Tongue (tissue), 2 donors: Measurements from ENCODE around the gene CNGA2. TPM values are rescaled to one million over a fixed set of nuclear protein-coding genes. Genes with fewer than 3 reads are reported as not detected.
A peak's percentile ranks its signal among the peaks of the same experiment; 100 is the strongest.
"Not testable (repeated sequence)": the region's sequence is repeated elsewhere in the genome, so short reads cannot be mapped to it uniquely, and the experiment has no call there.

Source experiments
- DNase-seq: peaks from one replicate; pipeline ENCODE4 v3.0.0-alpha.2; 2015
- total RNA-seq: library from RNA; depleted of rRNA; stranded (reverse); fragments of >200 nt; gene quantifications from one replicate; pipeline ENCODE4 v1.2.3, GENCODE V29; 2014

The CNGA2 gene
- total RNA-seq: not detected

DNA sequence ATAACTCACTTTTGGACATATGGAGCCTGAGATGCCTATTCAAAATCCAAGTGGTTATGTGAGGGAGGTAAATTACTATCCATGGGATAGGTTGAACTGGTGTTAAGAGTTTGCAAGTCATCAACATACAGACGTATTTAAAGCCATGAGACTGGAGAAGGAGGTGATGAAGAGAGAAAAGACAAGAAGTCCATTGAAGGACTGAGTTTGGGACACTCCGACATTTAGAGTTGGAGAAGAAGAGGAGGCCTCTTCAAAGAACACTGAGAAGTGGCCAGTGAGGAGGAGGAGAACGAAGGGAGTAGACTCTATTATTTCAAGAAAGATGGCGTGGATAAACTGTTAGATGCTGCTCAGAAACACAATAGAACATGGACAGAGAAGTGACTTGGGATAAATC lies at the start of gene CNGA2:
Gene CNGA2, plus strand, starts transcription at position 301 of the 400 bp plus-strand sequence. CDS start 3,738 bp downstream, outside the sequence.
- DNase-seq: no peak

DNA sequence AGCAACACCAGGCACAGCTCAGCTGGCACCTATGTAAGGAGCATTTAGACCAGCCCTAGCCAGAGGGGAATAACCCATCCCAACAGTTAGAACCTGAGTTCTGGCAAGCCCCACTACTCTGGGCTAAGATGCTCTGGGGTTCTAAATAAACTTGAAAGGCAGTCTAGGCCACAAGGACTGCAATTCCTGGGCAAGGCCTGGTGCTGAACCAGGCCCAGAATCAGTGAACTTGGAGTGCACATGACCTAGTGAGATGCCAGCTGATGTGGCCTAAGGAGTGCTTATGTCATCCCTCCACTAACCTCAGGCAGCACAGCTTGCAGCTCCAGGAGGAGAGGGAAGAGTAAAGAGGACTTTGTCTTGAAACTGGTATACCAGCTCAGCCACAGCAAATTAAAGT lies 46.9 kb upstream of the CNGA2 start:
- no peak for DNase-seq

DNA sequence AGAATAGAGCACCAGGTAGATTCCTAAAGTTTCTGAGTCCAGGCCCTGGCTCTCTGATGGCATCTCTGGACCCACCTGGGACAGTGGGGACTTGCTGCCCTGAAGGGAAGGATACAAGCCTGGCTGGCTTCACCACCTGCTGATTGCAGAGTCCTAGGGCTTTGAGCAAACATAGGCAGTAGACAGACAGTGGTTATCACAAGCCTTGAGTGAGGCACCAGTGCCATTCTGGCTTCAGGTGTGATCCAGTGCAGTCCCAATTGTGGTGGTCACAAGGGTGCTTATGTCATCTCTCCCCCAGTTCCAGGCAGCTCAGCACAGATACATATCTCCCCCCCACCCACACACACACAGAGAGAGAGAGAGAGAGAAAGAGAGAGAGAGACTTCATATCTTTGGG lies 45.9 kb upstream of the CNGA2 start:
- no peak for DNase-seq

DNA sequence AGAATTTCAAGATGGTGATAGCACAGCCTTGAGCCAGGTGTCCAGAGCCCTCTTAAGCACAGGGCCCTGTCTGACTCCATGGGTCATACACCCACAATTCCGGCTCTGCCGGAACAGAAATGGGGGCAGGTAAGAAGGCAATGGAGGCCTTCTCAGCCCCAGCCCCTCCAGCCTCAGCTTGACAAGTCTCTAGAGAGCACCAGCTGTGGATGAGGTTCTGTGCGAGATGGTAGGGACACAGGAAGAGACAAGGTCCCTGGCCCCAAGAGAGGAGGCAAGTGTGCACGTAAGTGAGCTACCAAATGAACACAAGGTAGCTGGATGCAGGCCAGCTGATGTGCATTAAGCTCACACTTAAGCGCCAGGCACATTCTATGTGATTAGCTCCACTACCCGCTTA lies 41.7 kb upstream of the CNGA2 start:
- no peak for DNase-seq

DNA sequence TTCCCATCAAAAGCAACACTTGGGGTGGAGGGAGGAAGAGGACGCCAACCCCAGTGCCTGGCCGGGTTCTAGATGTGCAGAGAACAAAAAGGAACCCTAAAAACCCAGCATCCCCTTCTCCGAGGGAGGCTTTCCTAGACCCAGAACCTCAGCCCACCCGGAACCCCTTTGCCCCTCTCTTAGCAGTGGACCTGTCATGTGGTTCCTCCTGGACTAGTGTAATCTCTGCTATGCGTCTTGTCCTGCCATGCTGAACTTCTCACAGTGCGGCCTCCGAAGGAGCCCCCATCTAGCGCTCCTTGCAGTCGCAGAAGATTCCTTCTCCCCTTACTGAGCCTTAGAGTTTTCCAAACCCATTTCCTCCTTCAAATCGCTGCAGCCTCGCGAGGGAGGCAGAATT lies 40.4 kb upstream of the CNGA2 start:
- no peak for DNase-seq

DNA sequence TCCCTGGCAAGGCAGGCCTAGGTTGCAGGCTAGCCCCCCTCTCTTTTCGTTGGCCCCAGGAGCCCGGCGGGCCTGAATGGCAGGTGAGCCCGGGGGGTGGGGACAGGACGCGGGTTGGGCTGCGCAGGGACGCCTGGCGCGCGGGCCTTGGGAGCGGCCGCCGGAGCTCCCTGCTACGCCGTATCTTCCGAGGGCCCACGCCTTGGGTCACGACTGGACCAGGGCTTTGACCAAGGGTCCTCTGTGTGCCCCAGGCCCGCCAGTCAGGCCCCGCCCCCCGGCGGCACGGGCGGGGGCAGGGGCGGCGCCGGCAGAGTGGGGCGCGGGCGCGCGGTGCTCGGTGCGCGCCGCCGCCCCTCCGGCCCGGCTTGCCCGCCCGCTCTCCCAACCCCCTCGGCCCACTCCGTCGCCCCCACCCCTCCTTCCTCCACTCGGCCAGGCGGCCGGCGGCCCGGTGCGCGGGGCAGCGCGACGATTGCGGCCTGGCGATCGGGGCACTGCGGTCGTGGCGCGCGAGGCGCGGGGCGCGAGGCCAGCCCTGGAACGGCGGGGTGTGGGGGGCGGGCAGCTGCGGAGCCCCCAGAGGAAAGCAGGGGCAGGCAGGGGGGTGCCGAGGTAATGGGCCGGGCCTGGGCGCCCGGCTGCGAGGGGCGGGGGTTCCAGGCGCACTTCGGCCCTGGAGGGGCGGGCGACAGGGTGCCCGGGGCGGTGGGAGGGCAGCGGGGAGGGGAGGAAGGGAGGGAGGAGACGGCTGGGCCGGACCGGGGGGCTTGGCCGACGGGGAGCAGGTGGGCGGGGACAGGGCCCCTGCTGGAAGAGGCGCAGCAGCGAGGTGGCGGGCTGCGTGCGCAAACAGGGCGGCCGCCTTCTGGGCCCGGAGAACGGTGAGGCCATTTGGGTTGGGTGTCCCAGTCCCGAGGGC lies 39.6 kb upstream of the CNGA2 start, which contains the start of gene PRRG3:
Gene PRRG3, plus strand, starts transcription at position 798 of the 922 bp plus-strand sequence. CDS start 3,357 bp downstream, outside the sequence.
- peak; percentile 76 for DNase-seq

DNA sequence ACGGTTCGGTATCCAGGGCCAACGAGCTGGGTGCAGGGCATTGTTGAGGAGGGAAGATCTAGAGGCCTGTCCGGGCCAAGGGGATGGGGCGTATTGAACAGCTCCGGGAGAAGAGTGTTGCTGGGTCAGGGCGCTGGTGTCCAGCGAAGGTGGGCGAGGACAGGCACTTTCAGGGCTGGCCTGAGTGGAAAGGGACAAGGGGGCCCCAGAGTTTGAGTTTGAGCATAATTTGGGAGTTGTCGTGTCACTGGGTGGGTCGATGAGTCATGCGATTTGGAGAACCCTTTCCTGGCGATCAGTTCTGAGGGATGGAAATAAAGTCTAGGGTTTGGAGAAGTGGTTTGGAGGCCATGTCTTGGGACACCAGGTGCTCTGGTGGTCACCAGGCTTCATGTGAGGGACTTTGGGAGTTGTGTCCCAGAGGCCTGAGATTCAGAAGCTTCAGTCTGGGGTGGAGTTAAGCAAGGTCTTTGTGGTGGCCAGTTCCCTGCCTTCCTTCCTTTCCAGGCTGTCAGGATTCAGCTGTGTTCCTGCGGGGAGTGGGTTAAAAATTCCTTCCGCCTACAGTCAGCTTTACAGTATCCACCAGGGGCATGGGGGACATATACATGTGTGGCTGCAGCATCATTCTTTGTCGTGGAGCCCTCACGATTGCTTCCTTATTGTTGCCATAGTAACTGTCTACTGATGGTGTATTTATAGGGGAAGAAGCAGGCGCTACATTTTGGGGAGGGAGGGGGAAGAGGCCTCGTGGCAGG lies 38.8 kb upstream of the CNGA2 start:
- DNase-seq: peak; percentile 30

DNA sequence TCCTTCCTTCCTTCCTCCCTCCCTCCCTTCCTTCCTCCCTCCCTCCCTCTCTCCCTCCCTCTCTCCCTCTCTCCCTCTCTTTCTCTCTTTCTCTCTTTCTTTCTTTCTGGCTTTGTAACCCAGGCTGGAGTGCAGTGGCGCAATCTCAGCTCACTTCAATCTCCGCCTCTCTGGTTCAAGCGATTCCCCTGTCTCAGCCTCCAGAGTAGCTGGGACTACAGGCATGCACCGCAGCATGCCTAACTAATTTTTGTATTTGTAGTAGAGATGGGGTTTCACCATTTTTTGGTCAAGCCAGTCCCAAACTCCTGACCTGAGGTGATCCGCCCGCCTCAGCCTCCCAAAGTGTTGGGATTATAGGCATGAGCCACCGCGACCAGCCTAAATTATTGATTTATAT lies 37.5 kb upstream of the CNGA2 start:
- not testable (repeated sequence) for DNase-seq

DNA sequence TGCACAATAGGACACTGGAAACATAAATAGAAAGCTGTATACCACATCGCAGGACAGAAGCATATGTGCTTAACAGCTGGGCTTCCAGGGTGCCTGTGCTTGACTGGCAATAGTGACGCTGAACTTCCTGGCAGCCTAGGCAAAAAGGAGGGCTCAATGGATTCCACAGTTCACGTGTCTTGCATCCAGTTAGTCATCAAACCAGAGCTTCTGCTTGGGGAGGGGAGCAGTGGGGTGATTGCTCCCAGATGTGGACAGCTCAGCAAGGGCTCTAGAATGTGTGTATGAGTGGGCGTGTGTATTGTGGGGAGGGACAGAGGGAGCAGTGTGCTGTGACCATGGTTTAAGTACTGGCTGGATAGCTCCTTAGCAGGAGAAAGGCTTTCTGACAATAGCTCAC lies 37.0 kb upstream of the CNGA2 start:
- DNase-seq: peak; percentile 84

DNA sequence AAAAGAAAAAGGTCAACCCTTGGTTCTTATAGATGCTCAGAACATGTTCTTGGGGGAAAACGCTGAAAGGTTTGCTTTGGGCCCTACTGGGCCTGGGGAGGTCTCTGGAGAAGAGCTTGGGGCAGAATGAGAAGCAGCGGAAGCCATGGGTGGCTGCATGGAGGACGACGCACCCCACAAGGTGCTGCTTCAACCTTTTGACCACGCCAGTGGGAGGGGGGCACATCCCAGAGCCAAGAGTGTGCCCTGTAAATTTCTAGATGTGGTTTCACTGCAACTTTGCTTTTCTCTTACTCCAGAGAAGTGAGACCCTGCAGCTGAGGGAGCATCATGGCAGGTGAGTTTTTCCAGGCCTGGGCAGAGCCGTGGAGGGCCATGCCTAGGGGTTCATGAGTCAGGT lies 36.1 kb upstream of the CNGA2 start:
- no peak for DNase-seq

DNA sequence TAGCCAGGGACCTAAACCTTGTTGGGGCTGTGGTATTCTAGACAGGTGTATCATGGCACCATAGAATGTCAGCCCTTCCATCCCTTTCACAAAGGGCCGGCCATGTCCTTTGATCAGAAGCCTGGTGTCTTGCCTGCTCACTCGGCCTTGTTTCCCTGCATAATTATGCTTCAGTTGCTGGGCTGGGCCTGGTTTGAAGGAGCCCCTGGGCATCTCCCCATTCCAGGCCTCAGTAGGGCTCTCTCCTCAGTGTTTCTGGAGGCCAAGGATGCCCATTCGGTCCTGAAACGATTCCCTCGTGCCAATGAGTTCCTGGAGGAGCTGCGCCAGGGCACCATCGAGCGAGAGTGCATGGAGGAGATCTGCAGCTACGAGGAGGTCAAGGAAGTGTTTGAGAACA lies 34.8 kb upstream of the CNGA2 start:
- no peak for DNase-seq

DNA sequence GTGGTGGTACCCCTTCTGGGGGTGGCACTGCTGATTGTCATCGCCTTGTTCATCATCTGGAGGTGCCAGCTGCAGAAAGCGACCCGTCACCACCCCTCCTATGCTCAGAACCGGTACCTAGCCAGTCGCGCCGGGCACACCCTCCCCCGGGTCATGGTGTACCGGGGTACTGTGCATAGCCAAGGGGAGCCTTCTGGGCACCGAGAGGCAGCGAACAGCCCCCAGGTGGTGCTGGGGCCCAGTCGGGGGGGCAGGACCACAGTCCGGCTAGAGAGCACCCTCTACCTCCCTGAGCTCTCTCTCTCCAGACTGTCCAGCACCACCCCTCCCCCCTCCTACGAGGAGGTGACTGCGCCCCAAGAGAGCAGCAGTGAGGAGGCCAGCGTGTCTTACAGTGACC lies 34.0 kb upstream of the CNGA2 start:
- no peak for DNase-seq

DNA sequence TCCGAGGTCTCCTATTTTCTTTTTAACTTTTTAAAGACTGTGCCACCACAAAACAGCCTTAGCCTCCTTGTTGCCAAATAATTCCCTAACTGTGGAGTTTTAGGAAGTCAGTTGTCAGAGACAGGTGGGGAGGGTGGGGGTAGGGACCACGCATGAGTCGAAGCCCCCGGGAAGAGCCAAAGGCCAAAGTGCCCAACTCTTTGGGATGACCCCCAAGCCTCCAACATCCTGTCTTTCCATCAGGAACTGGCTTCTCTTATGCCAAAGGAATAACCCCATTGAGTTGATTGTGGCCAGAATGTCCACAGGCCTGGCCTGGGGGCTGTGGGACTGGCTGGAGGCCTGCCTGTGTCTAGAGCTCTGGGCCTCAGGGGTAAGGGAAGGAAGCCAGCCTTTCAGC lies 33.5 kb upstream of the CNGA2 start:
- no peak for DNase-seq

DNA sequence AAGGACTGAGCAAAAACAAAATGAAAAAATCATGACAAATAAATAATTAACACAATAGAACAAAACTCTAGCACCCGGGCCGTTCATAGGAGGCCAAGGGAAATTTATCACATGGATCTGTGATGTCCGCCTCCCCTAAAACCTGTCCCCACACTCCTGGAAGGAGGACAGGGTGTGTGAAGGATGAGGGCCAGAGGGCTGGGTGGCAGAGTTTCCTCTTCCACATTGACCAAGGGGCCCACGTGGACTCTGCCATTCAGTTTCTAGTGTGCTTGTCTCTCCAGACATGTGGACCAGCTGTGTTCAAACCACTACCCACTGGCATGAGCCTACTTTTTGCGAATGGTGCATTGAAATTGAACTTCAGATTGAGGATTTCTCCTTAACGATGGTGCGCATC lies 33.0 kb upstream of the CNGA2 start:
- DNase-seq: no peak

DNA sequence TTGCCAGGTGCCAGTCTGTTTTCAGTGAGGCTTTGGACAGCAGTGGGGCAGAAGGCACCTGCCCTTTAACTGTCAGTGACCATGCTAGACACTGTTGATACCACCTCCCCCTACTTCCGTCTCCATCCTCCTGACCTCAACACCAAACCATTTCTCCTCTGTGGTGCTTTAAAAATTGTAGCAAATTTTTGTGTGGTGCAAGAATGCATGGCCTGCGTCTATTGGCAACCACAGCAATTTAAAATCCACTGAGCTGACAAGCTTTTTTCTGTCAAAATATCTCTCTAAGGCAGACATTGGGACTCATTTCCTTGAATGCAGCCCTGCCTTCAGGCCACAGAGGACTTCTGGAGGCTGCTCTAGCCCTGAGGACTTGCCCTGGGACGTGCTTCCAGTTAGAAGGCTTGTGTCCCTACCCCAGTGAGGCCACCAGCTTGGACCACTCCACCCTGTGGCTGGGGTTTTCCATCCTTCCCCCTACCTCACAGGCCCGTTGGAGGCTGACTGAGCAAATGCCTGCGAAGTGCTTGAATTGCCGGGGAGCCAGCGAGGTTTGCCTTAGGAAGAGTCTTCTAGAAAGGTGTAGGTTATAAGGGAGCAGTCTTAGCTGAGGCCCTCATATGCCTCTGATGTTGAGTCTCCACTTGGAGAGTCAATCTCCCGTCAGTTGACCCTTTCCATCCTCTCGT lies 32.4 kb upstream of the CNGA2 start:
- no peak for DNase-seq

DNA sequence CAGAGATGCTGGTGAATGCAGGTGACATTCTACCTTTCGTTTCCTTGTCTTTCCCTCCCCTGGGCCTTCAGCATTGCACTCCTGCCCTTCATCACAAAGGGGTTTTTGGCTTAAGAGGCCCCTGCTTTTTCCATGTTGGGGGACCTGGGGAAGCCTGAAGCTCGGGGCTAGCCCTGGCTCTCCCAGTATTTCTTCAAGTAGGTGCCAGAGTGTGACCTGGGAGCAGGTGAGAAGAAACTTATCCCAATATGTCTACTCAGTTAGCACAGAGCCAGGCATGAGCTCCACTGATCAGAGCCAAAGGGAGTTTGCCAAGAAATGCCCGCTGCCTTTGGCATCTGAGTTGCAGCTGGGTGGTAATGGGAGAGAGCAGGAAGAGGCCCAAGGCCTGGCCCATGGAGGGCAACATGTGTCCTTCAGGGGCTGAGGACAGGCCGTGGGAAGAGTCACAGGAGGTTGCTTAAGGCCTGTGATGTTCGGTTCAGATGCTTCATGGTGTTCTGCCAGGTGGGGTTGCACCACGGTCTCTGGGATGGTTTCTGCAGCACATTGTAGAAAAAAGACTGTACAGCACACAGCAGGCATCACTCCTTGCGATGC lies 31.7 kb upstream of the CNGA2 start:
- DNase-seq: peak; percentile 35

DNA sequence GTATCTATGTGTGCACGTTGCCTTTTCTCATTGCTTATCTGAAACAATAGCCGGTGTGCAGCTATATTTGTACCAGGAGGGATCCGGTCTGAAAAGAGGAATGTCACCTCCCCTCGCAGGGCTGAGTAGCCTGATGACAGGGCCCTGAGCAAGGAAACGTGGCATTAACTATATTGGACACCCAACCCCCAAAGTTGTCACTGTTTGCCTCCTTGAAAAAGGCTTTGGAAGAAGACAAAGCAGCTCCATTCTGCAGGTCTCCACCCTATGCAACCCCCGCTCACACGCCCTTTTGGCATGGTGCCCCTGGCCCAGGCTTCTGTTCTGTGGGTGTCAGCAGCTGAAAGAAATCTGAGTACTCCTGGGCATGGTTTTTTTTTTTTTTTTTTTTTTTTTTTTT lies 31.1 kb upstream of the CNGA2 start:
- peak; percentile 92 for DNase-seq

DNA sequence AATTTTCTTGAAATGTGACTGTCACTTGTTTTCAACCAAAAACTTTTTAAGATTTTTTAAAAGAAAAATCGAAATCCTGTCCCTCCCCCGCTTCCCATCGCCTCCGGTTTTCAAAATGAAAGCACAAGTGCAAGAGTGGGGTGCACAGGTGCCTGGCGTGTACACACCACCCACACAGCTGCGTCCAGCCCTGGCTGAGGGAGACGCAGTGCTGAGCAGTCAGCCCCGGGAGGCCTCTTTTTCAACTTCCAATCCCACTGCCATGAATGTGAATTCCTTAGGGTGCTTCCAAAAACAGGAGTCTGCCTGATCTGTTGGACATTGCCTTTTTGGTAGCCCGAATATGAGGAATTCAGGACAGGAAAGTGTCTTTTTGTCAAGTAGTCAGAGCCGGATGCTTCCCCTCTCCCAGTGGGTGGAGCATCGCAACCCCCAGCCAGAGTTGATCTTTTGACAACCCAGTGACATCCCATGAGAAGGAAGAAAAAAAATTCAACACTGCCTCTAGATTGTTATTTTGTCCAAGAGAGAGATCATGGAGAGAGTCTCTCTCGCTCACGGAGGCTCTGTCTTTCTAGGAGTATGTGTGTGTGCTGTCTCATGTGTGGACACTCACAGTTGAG lies 30.4 kb upstream of the CNGA2 start:
- DNase-seq: peak; percentile 52

DNA sequence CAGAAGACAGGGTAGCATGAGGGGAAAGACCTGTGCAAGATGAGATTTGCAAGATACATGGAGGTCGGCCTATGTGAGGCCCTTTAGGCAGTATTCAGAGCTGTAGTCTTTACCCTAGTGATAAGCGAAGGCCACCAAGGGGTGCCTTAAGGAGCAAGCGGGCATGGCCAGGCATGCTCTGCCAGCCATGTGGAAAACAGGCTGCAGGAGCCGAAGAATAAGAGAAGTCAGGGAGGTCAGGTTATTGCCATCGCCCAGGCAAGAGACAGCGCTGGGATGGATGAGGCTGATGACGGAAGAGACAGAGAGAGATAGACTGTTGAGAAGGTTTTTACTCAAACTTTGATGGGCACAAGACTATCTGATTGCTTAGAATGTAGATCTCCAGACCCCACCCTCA lies 25.7 kb upstream of the CNGA2 start:
- DNase-seq: no peak

DNA sequence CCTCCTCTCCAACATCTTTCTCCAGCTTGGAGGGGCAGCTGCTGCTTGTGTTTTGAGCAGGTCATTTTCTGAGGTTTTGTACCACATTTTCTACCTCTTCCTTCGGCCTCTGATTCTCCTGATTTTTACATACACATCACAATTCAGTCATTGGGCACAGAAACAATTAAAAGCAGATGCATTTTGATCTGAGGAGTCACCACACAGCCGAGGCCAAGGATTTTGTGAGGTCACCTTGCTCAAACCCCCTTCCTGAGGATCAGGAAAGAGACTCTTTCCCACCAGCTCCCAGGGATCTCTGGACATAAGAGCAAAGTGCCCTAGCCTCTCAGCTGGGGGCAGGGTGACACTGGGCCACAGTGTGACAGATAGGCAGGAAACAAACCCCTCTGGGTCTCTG lies 24.1 kb upstream of the CNGA2 start:
- no peak for DNase-seq

DNA sequence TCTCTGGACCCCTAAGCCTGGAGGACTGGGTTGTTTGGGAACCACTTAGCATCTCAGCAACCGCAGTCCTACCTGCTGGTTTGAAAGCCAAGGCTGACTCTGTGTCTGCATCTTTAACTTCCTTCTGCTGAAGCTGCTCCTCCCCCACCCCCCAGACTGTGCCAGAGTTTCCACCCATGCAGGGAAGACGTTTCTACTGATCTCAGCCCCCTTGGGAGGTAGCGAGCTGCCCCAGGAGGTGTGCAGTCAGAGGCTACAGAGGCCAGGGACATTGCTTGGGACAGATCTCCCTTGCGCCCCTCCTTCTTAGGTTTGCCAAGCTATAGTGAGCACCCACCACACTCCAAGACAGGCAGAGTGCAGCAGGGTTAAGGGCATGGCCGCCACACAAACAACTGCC lies 23.4 kb upstream of the CNGA2 start:
- DNase-seq: no peak

DNA sequence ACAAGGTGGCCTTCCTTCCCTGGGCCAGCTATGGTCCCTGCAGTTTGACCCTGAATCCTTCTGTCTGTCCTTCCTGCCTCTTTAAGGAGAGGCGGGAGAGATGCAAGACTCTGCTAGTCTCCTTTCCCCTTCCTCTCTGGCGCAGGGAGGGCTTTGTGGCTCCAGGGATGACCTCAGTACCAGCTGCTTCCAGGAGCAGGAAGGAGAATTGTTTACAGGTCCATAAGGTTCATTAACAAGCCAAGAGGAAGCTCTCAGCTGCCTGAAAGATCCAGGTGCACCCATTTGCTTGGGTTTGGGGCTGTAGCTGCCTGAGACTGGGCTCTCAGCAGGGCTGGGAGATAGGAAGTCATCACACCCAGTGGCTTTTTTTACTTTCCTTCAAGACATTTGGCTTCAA lies 22.8 kb upstream of the CNGA2 start:
- DNase-seq: peak; percentile 65
